Stimulated activated CD4-positive, alpha-beta T cell treated with anti-CD3 and anti-CD28 coated beads, Interleukin-15, amount 100 ng/mL, for 24 hours (primary cell): Measurements from ENCODE around the gene OR13C4.
"Not testable (repeated sequence)": the region's sequence is repeated elsewhere in the genome, so short reads cannot be mapped to it uniquely, and the experiment has no call there.

ENCODE experiments used
- DNase-seq: peaks from one replicate; pipeline ENCODE4 v3.0.0-alpha.2; 2020

The OR13C4 gene

DNA sequence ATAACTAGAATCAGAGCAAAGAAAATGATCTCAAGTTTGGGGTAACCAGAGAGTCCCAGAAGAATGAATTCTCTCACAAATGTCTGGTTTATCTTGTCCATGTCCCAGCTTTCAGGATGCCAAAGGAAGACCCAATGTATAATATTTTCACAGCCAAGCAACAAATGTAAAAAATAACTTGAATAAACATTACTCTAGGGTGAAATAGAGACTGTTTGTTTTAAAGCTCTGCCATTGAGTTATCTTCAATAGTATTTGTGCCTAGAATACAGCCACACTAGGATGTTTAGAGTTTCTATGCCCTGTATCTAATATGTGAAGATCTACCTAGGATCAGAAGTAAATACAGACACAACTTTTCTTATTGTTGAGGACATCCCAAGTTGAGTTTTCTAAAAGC, at the start of gene OR13C4:
Gene OR13C4 (minus strand): TSS at position 101 of the 400 bp plus-strand sequence. CDS start 0 bp downstream, at position 101.
- no peak for DNase-seq

- no peak for DNase-seq
Measured at GRCh38 chr9:104575456-104575855, 48.4 kb upstream of the OR13C4 start.

- no peak for DNase-seq
Measured at GRCh38 chr9:104572612-104573011, 45.6 kb upstream of the OR13C4 start.

GRCh38 chr9:104568868-104569267, 41.9 kb upstream of the OR13C4 start, which contains the start of gene OR13C8:
TSS of gene OR13C8 (plus strand) at chr9:104569168. CDS start at chr9:104569168, 0 bp downstream.
- DNase-seq, result no peak

GRCh38 chr9:104564358-104564757, 37.3 kb upstream of the OR13C4 start:
- no peak for DNase-seq

DNA sequence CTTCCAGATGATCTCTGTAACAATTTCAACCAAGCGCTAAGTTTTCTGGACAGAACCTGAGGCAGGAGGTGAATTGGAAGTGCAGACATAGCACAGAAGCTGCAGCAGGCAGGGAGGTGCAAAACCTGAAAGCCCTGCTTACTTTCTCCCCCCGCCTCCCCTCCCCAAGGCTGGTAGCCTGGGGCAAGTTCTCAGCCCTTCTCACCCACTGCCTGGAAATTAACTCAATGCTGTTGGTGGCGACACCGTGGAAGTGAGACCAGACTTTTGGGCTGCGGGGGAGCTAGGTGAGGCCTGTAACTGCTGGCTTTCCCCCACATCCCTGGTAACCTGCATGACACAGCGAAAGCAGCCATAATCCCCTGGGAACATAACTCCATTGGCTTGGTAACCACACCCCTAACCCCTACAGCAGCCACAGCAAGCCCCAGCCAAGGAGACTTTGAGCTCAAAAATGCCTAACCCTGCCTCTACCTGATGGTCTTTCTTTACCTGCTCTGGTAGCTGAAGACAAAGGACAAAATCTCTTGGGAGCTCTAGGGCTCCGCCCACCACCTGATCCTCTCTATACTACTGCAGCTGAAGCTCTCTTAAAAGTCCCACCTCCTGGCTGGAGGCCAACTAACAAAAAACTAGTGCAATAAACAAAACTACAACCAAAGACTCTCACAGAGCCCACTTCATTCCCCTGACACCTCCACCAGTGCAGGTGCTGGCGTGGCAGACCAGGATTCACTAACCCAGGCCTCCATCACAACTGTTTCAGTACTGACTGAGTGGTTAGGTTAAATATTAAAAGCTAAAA, 30.0 kb upstream of the OR13C4 start:
- no peak for DNase-seq

DNA sequence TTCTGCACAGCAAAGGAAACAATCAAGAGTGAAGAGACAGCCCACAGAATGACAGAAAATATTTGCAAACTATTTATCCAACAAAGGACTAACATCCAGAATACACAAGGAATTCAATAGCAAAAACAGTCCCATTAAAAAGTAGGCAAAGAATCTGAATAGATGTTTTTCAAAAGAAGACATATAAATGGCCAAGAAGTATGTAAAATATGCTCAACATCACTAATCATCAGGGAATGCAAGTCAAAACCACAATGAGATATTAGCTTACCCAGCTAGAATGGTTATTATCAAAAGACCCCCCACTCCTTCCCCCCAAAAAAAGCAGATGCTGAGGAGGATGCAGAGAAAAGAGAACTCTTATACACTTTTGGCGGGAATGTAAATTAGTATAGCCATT, 28.5 kb upstream of the OR13C4 start:
- no peak for DNase-seq

- DNase-seq, result no peak
Measured at GRCh38 chr9:104553261-104553660, 26.3 kb upstream of the OR13C4 start.

DNA sequence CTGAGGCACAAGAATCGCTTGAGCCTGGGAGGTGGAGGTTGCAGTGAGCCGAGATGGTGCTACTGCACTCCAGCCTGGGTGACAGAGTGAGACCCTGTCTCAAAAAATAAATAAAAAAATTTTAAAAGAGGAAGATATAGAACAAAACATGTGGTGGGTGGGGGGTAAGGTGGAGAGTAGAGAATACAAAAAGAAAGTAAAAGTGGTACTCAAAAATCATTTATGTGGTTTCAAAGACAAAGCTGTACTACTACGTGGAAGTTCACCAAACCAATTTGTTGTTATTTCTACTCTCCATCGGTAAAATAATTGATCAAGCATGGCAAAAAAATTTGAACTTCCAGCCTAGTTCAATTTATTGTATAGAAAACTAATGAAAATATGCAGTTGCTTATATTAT, 17.6 kb upstream of the OR13C4 start:
- DNase-seq, result no peak

- no peak for DNase-seq
Measured at GRCh38 chr9:104539275-104539674, 12.3 kb upstream of the OR13C4 start.

GRCh38 chr9:104536756-104537155, 9.7 kb upstream of the OR13C4 start, which contains the start of gene OR13C3:
TSS of gene OR13C3 (minus strand) at chr9:104536856. CDS start at chr9:104536723, 133 bp downstream.
- no peak for DNase-seq

GRCh38 chr9:104520241-104520640, 6.8 kb downstream of the OR13C4 start:
- DNase-seq, result not testable (repeated sequence)

DNA sequence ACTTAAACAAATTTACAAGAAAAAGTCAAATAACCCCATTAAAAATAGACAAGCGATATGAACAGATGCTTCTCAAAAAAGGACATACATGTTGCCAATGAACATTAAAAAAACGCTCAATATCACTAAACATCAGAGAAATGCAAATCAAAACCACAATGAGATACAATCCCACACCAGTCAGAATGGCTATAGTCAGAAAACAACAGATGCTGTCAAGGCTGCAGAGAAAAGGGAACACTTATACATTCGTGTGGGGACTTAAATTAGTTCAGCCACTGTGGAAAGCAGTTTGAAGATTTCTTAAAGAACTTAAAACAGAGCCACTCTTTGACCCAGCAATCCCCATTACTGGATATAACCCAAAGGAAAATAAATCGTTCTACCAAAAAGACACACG, 12.1 kb downstream of the OR13C4 start:
- DNase-seq, result no peak

DNA sequence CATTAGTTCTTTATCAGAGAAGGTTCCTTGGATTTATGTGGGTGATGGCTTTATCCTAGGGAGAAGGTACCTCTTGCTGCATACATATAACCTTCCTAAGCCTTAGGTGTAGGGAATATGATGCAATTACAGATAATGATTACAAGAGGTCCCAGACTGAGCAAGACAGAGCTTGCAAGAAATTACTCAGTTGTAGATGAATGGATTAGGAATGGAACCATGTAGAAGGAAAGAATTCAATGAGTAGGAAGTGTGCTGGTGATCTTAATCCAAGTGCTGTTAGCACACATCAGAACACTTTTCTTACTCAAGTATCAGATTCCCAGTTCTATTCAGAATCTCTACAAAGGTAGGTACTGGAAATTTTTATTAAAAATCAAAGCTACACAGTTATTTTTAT, 20.4 kb downstream of the OR13C4 start:
- no peak for DNase-seq

DNA sequence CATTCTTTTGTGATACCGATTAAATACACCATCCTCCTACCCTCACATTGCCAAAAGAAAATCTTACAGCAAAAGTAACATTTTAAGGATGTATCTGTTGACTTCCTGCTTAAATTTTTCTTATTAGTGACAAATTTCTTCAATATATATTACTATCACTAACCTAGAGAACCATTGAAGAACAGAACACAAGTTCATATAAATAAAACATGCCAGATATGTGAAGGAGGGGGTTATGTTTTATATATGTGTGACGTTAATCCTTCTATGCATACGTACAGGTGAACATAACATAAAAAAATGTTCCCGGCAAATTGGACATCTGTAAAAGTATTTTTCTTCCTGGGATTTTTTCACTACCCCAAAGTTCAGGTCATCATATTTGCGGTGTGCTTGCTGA, 23.0 kb downstream of the OR13C4 start, which contains the start of gene OR13F1:
Gene OR13F1 (plus strand): TSS at position 301 of the 400 bp plus-strand sequence. CDS start 0 bp downstream, at position 301.
- DNase-seq, result no peak

DNA sequence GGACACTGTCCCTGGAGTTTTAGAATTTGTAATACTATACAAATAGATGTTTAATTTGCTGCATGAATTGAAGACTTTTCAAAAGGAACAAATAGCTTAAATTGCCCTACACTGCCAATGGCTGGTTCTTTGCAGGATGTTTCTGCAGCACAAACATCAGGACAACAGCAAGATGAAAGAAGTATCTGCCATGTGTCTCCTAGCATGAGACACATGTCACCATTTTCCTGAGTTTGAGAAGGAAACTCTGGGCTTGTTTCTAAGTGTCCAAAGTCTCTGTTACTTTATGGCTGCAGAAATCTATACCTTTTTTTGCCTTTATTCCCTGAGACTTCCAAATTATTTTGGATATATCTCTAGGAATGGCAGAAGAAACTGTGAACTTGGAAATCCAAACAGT, 23.6 kb downstream of the OR13C4 start:
- no peak for DNase-seq

GRCh38 chr9:104494808-104495207, 32.2 kb downstream of the OR13C4 start:
- DNase-seq, result no peak

DNA sequence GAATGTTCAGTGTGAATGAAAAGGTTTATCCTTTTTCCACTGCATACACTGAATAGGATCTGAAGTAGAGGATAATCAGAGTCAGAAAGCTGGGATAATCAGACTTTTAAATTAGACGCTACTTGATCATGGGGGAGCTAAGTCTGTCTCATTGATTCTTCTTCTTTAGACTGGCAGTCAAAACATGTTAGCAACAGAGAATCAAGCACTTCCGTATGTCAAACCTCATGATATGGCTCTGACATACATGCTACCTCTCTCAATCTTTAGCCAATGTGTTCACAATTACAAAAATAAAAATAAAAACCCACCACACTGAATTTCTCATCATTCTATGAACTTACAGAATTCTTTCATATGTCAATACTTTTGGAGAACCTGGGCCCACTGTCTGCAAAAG, 42.0 kb downstream of the OR13C4 start:
- no peak for DNase-seq

DNA sequence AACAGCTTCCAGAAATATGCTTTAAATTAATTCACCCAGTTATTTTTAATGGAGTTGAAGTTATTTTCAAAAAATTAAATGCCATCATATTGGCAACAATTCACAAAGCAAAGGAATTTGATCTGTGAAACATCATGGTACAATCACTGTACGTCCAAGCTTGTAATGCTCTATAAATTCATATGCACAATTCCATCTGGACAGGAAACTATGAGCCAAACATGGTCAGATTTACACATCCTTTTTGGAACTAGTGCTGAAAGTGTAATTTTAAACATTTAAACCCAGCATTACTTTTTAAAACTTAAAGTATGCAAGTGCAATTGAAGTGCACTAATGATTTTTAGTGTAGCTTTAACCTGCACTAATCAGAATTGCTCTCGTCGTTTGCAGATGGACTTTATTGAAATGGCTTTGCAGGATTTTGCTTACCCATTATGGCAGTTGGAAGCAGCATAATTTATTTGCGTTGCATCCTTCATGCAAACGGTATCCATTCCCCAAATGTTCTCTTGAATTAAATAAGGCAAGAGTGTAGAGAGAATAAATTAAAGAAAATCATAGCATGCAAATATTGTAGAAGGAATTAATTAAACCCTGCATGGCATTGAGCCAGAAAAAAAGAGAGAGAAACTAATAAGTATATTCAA, 44.0 kb downstream of the OR13C4 start:
- no peak for DNase-seq
